Neural progenitor cell (in vitro differentiated cells): Measurements from ENCODE around the gene MDC1. TPM values are rescaled to one million over a fixed set of nuclear protein-coding genes. Genes with fewer than 3 reads are reported as not detected.

ENCODE experiments used
- DNase-seq: peaks from one replicate; pipeline ENCODE4 v3.0.0-alpha.2; 2016; ENCODE audit warnings: low spot score
- H2AFZ ChIP-seq: fragments of 200-600 bp; sonication (generic); replicated peaks from 2 replicates; pipeline ENCODE4 v1.6.1; 2016; ENCODE audit warnings: antibody characterized with exemption
- H3F3A ChIP-seq: fragments of 200-600 bp; sonication (generic); 2 replicates; pipeline ENCODE4 v1.6.1; 2016; ENCODE audit warnings: antibody characterized with exemption, low read depth
- H3K27ac ChIP-seq: fragments of 200-600 bp; sonication (generic); 2 replicates; pipeline ENCODE4 v1.5.1; 2016; ENCODE audit warnings: mild to moderate bottlenecking
- H3K27me3 ChIP-seq: fragments of 200-600 bp; sonication (generic); 2 replicates; pipeline ENCODE4 v1.6.1; 2016; ENCODE audit warnings: mild to moderate bottlenecking, moderate library complexity
- H3K36me3 ChIP-seq: fragments of 200-600 bp; sonication (generic); 2 replicates; pipeline ENCODE4 v1.5.1; 2016
- H3K4me1 ChIP-seq: fragments of 200-600 bp; sonication (generic); 2 replicates; pipeline ENCODE4 v1.6.1; 2016; ENCODE audit warnings: mixed run types
- H3K4me2 ChIP-seq: fragments of 200-600 bp; sonication (generic); 2 replicates; pipeline ENCODE4 v1.6.1; 2016
- H3K4me3 ChIP-seq: fragments of 200-600 bp; sonication (generic); 2 replicates; pipeline ENCODE4 v1.5.1; 2016
- H3K79me2 ChIP-seq: fragments of 200-600 bp; sonication (generic); 2 replicates; pipeline ENCODE4 v1.6.1; 2016; ENCODE audit warnings: low read depth
- H3K9ac ChIP-seq: fragments of 200-600 bp; sonication (generic); 2 replicates; pipeline ENCODE4 v1.6.1; 2016
- H3K9me3 ChIP-seq: fragments of 200-600 bp; sonication (generic); 2 replicates; pipeline ENCODE4 v1.5.1; 2016; ENCODE audit warnings: low read depth
- H4K20me1 ChIP-seq: fragments of 200-600 bp; sonication (generic); 2 replicates; pipeline ENCODE4 v1.6.1; 2016; ENCODE audit warnings: low read depth
- H3K27ac Mint-ChIP-seq: 3 replicates; pipeline ENCODE4 v1.8.0; 2021; ENCODE audit warnings: mixed read lengths
- H3K27me3 Mint-ChIP-seq: 2 replicates; pipeline ENCODE4 v1.8.0; 2022; ENCODE audit warnings: low read depth, mild to moderate bottlenecking, inconsistent platforms, moderate library complexity, mixed read lengths; ENCODE audit not compliant: insufficient read depth
- H3K36me3 Mint-ChIP-seq: 3 replicates; pipeline ENCODE4 v1.8.0; 2021; ENCODE audit warnings: mixed read lengths
- H3K4me1 Mint-ChIP-seq: 3 replicates; pipeline ENCODE4 v1.8.0; 2021; ENCODE audit warnings: mixed read lengths
- H3K4me3 Mint-ChIP-seq: 3 replicates; pipeline ENCODE4 v1.8.0; 2021; ENCODE audit warnings: mild to moderate bottlenecking, moderate library complexity, mixed read lengths
- H3K9me3 Mint-ChIP-seq: 3 replicates; pipeline ENCODE4 v1.8.0; 2020; ENCODE audit warnings: mixed read lengths
- CTCF ChIP-seq: fragments of 200-600 bp; sonication (generic); IDR thresholded peaks from 2 replicates; pipeline ENCODE4 v1.5.1; 2017; ENCODE audit warnings: antibody characterized with exemption, mild to moderate bottlenecking
- EZH2 ChIP-seq: fragments of 200-600 bp; sonication (generic); IDR thresholded peaks from 2 replicates; pipeline ENCODE4 v1.6.1; 2017; ENCODE audit warnings: antibody characterized with exemption, mild to moderate bottlenecking, moderate library complexity
- EZH2phosphoT487 ChIP-seq: fragments of 200-600 bp; sonication (generic); IDR thresholded peaks from 2 replicates; pipeline ENCODE4 v1.6.1; 2017; ENCODE audit warnings: antibody characterized with exemption
- total RNA-seq: library from RNA; depleted of rRNA; stranded (reverse); fragments of >200 nt; gene quantifications from 2 replicates; pipeline ENCODE4 v1.2.3, GENCODE V29; 2015; ENCODE audit warnings: low replicate concordance

The MDC1 gene
- total RNA-seq, 1 donor from 2014 or later, result 22.6 TPM

GRCh38 chr6:30683980-30684338, 33.1 kb downstream of the MDC1 start:
- peaks cover 14% of the 10 kb centered on the region for H3K36me3 Mint-ChIP-seq
- H3K9ac ChIP-seq, result no peak overlapping the region
- peak overlapping the region; percentile 87 for H3K4me3 Mint-ChIP-seq

GRCh38 chr6:30683183-30683979, 33.7 kb downstream of the MDC1 start:
- Histone ChIP-seq H3K4me2 (peak overlapping the region; percentile 97), H3K9me3 (no peaks in the 10 kb centered on the region), H3K27ac (peak overlapping the region; percentile 78), H4K20me1 (peaks cover 62% of the 10 kb centered on the region), H3F3A (peaks cover 30% of the 10 kb centered on the region), H3K36me3 (no peaks in the 10 kb centered on the region), H3K79me2 (peaks cover 76% of the 10 kb centered on the region), H3K4me1 (peaks cover 67% of the 10 kb centered on the region), H3K9ac (peak overlapping the region; percentile 44), H3K4me3 (peak overlapping the region; percentile 41), H2AFZ (no peak overlapping the region), H3K27me3 (no peaks in the 10 kb centered on the region)
- no peak for DNase-seq
- TF ChIP-seq EZH2 (no peak), EZH2phosphoT487 (no peak), CTCF (no peak)
- Mint-ChIP-seq H3K27ac (peak overlapping the region; percentile 89), H3K36me3 (peaks cover 14% of the 10 kb centered on the region), H3K27me3 (peaks cover 9% of the 10 kb centered on the region), H3K4me1 (peaks cover 76% of the 10 kb centered on the region), H3K4me3 (peak overlapping the region; percentile 87), H3K9me3 (no peaks in the 10 kb centered on the region)

More at GRCh38 chr6:30683980-30684338, 33.1 kb downstream of the MDC1 start:
- Histone ChIP-seq H3K27ac (no peak overlapping the region), H3K4me3 (peak overlapping the region; percentile 41), H4K20me1 (peaks cover 57% of the 10 kb centered on the region), H3K79me2 (peaks cover 77% of the 10 kb centered on the region), H3K27me3 (no peaks in the 10 kb centered on the region), H3K9me3 (no peaks in the 10 kb centered on the region), H3K4me2 (peak overlapping the region; percentile 97), H3F3A (peaks cover 30% of the 10 kb centered on the region), H3K36me3 (no peaks in the 10 kb centered on the region), H3K4me1 (peaks cover 68% of the 10 kb centered on the region), H2AFZ (no peak overlapping the region)
- Mint-ChIP-seq H3K9me3 (no peaks in the 10 kb centered on the region), H3K4me1 (peaks cover 78% of the 10 kb centered on the region), H3K27me3 (peaks cover 9% of the 10 kb centered on the region), H3K27ac (peak overlapping the region; percentile 89)
- DNase-seq, result no peak
- TF ChIP-seq EZH2 (no peak), CTCF (no peak), EZH2phosphoT487 (no peak)

GRCh38 chr6:30682143-30683117, 34.7 kb downstream of the MDC1 start:
- Mint-ChIP-seq H3K36me3 (peaks cover 10% of the 10 kb centered on the region), H3K4me3 (peak overlapping the region; percentile 87), H3K4me1 (peaks cover 67% of the 10 kb centered on the region), H3K27ac (peak overlapping the region; percentile 74), H3K9me3 (no peaks in the 10 kb centered on the region), H3K27me3 (peaks cover 9% of the 10 kb centered on the region)
- TF ChIP-seq EZH2, result no peak
- no peak for TF ChIP-seq CTCF
- TF ChIP-seq EZH2phosphoT487, result no peak
- peak; percentile 44 for DNase-seq
- Histone ChIP-seq H4K20me1 (peaks cover 62% of the 10 kb centered on the region), H3K27ac (peak overlapping the region; percentile 78), H3K9me3 (no peaks in the 10 kb centered on the region), H3K27me3 (no peaks in the 10 kb centered on the region), H3K4me2 (peak overlapping the region; percentile 97), H3K79me2 (peaks cover 70% of the 10 kb centered on the region), H3K36me3 (no peaks in the 10 kb centered on the region), H3F3A (peaks cover 21% of the 10 kb centered on the region), H3K9ac (peak overlapping the region; percentile 4), H3K4me3 (peak overlapping the region; percentile 41), H2AFZ (no peak overlapping the region), H3K4me1 (peaks cover 60% of the 10 kb centered on the region)
